Measurements from ENCODE around the gene YPEL1.
"Not testable (repeated sequence)": the region's sequence is repeated elsewhere in the genome, so short reads cannot be mapped to it uniquely, and the experiment has no call there.

Gene YPEL1

DNA sequence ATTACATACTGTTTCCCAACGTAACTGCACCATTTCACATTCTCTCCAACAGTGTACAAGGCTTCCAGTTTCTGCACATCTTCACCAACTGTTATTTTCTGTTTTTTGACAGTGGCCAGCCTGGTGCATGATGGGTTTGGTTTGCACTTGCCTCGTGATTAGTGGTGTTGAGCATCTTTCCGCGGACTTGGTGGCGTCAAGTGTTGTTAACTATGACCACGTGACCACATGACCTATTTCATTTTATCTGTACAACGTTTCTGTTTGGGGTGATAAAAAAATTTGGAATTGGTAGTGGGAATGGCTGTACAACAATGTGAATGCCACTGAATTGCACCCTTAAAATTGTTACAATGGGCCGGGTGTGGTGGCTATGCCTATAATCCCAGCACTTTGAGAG, 2.5 kb upstream of the YPEL1 start:
- Mint-ChIP-seq H3K4me3 (no peak overlapping the region), H3K36me3 (ENCODE audit: low read depth) (no peaks in the 10 kb centered on the region), H3K27me3 (peaks cover 11% of the 10 kb centered on the region), H3K4me1 (peaks cover 26% of the 10 kb centered on the region), H3K27ac (no peak overlapping the region), H3K9me3 (no peaks in the 10 kb centered on the region)
- ATAC-seq (no peak), DNase-seq (no peak)

DNA sequence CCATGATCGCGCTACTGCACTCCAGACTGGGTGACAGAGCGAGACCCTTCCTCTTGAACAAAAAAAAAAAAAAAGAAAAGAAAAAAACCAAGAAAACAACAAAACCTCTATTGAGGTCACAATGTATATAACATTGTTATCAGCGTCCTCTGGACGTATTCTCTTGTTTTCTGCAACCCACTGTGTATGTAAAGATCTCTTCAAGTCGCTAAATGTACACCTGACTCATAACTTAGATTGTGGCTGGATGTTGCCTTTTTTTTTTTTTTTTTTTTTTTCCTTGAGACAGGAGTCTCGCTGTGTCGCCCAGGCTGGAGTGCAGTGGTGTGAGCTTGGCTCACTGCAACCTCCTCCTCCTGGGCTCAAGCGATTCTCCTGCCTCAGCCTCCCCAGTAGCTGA, 1.4 kb upstream of the YPEL1 start:
- no peak overlapping the region for H3K4me3 Mint-ChIP-seq
- H3K27ac Mint-ChIP-seq = no peak overlapping the region
- peaks cover 26% of the 10 kb centered on the region for H3K4me1 Mint-ChIP-seq
- no peaks in the 10 kb centered on the region for H3K9me3 Mint-ChIP-seq
- DNase-seq (no peak), ATAC-seq (no peak)
- H3K27me3 Mint-ChIP-seq = peaks cover 11% of the 10 kb centered on the region
- H3K36me3 Mint-ChIP-seq (ENCODE audit: low read depth) = no peaks in the 10 kb centered on the region

DNA sequence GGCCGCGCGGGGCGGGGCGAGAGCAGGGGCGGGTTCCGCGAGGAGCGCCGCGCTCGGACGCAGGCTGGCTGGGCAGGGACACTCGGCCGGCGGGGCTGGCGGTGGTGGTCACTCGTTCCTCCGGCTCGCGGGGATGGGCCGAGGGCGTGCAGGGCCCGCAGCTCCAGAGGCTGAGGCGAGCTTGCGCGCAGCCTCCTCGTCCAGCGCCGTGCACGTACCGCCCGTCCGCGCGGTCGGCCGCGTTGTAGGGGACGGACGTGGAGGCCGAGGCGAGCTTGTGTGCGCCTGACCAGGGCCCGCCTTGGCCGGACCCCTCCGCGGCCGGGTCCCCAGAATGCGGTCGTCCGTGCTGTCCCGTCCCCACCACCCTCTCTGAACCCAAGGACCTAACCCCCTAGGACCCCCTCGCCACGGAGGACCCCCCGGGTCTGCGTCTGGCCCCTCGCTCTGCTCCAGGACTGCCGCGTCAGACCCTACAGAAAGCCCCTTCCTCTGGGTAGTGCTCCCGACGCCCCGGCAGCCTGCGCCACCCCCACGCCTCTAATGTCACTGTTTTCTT, 569 bp upstream of the YPEL1 start:
- no peak overlapping the region for H3K27ac Mint-ChIP-seq
- H3K9me3 Mint-ChIP-seq = no peaks in the 10 kb centered on the region
- H3K27me3 Mint-ChIP-seq = peaks cover 11% of the 10 kb centered on the region
- ATAC-seq (no peak), DNase-seq (no peak)
- peaks cover 26% of the 10 kb centered on the region for H3K4me1 Mint-ChIP-seq
- no peak overlapping the region for H3K4me3 Mint-ChIP-seq
- H3K36me3 Mint-ChIP-seq (ENCODE audit: low read depth) = no peaks in the 10 kb centered on the region

DNA sequence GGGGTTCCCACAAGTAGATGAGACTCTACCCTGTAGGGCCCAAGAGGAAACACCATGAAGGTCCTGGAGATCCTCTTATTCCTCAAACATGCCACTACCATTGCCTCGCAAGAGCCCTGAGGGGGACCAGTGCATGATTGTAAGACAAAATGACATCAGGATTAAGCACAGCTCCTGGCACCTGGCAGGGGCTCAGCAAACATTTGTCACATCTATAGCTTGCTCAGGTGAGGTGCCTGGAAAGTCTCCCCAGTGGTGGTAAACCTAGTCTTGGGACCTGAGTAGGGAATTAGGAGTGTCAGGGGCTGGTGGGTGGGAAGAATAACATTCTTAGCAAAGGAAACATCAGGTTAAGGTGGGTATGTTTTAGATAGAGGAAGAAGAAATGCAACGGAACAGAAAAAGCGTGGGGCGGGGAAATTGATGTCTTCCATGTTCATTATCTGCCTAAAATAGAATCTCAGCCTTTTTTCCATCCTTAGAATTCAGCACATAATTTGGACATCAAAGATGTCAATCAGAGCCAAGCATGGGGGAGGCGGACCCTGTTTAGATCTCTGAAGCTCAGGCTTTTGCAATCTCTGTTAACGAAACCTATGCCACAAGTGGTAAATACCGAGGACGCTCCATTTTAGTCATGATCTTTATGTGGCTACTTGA, 924 bp downstream of the YPEL1 start:
- peak overlapping the region; percentile 83 for H3K4me3 Mint-ChIP-seq
- H3K4me1 Mint-ChIP-seq = peaks cover 26% of the 10 kb centered on the region
- peak overlapping the region; percentile 81 for H3K27ac Mint-ChIP-seq
- DNase-seq = no peak
- peaks cover 11% of the 10 kb centered on the region for H3K27me3 Mint-ChIP-seq
- ATAC-seq = no peak
- no peaks in the 10 kb centered on the region for H3K9me3 Mint-ChIP-seq
- no peaks in the 10 kb centered on the region for H3K36me3 Mint-ChIP-seq (ENCODE audit: low read depth)

DNA sequence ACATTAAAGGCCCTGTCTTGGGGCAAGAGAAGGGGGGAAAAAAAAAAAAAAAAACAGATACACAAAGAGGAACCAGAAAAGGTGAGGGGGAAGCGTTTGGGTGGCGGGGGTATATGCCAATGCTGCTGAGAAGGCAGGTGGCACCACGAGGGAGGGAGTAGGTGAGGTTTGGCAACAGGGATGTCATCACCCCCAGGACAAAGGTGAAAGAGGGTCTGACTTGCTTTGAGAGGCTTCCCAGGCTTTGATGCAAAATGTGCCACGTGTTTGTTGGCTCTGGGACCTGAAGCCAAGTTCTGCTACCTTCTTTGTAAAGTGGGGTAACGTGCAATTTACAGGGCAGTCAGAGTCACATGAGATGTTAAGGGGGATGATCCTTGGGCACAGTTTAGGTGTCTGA, 4.1 kb downstream of the YPEL1 start:
- peak overlapping the region; percentile 59 for H3K27ac Mint-ChIP-seq
- no peak for ATAC-seq

DNA sequence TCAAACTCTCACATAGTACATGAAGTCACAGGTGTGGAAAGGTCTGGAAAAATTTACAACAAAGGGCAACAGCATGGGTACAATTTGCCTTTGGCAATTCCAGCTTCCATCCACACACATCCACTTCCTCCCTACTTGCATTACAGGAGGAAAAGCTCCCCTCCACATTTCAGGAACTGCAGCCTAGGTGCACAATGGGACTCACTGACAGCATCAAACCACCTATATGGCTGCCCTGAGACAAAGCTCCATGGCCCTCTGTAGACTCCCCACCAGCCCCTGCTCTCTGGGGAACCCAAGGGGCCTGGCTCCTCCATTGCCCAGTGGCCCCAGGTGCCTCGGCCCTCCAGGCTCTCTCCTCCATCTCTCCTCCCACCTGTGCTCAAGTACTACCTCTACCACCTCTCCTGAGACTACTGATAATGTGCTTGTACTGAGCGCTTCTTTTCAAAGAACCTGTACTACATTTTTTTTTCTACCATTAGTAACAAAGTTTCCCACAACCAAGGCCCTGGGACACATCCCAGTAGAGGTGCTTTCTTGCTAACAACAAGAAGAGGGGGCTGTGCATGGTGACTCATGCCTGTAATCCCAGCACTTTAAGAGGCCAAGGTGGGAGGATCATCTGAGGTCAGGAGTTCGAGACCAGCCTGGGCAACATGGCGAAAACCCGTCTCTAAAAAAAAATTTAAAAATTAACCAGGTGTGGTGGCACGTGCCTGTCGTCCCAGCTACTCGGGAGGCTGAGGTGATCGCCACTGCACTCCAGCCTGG, 4.9 kb downstream of the YPEL1 start:
- peaks cover 17% of the 10 kb centered on the region for H3K4me1 Mint-ChIP-seq
- no peak overlapping the region for H3K27ac Mint-ChIP-seq
- H3K27me3 Mint-ChIP-seq = peaks cover 7% of the 10 kb centered on the region
- no peak overlapping the region for H3K4me3 Mint-ChIP-seq
- DNase-seq = no peak
- no peaks in the 10 kb centered on the region for H3K36me3 Mint-ChIP-seq (ENCODE audit: low read depth)
- ATAC-seq = no peak
- H3K9me3 Mint-ChIP-seq = no peaks in the 10 kb centered on the region

More for the DNA sequence above, 4.1 kb downstream of the YPEL1 start:
- H3K4me3 Mint-ChIP-seq = no peak overlapping the region
- H3K27me3 Mint-ChIP-seq = peaks cover 7% of the 10 kb centered on the region
- no peak for DNase-seq
- H3K36me3 Mint-ChIP-seq (ENCODE audit: low read depth) = no peaks in the 10 kb centered on the region
- peaks cover 17% of the 10 kb centered on the region for H3K4me1 Mint-ChIP-seq
- H3K9me3 Mint-ChIP-seq = no peaks in the 10 kb centered on the region

DNA sequence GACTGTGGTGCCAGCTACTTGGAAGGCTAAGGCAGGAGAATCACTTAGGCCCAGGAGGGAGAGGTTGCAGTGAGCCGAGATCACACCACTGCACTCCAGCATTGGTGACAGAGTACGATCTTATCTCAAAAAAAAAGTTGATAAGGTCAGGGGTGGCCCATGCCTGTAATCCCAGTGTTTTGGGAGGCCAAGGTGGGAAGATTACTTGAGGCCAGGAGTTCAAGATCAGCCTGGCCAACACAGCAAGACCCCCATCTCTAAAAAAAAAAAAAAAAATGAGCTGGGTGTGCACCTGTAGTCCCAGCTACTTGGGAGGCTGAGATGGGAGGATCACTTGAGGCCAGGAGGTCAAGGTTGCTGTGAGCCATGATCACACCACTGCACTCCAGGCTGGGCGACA, 6.4 kb downstream of the YPEL1 start:
- H3K36me3 Mint-ChIP-seq (ENCODE audit: low read depth); ATAC-seq; H3K27ac Mint-ChIP-seq; H3K27me3 Mint-ChIP-seq; H3K4me1 Mint-ChIP-seq; DNase-seq; H3K4me3 Mint-ChIP-seq; H3K9me3 Mint-ChIP-seq: not testable (repeated sequence)

DNA sequence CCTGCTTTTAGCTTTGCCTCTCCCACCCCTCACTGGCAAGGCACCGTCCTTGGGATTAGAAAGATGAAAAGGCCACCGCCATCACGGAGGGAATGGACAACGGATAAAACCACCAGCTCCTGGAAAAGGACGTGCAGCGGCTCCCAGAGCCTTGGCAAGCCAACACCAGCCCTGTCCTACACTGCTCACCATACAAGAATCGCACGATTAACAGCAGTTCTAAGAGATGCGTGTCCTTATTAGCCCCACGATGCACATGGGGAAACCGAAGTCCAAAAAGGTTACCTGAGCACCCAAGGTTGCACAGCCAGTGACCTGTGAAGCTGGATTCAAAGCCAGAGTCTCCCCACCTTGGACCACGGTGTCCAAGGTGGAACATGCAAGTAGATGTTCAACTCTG, 7.3 kb downstream of the YPEL1 start:
- ATAC-seq (no peak), DNase-seq (no peak)
- H3K9me3 Mint-ChIP-seq = no peaks in the 10 kb centered on the region
- no peaks in the 10 kb centered on the region for H3K36me3 Mint-ChIP-seq (ENCODE audit: low read depth)
- no peaks in the 10 kb centered on the region for H3K27me3 Mint-ChIP-seq
- no peak overlapping the region for H3K27ac Mint-ChIP-seq
- peaks cover 3% of the 10 kb centered on the region for H3K4me1 Mint-ChIP-seq
- H3K4me3 Mint-ChIP-seq = no peak overlapping the region

DNA sequence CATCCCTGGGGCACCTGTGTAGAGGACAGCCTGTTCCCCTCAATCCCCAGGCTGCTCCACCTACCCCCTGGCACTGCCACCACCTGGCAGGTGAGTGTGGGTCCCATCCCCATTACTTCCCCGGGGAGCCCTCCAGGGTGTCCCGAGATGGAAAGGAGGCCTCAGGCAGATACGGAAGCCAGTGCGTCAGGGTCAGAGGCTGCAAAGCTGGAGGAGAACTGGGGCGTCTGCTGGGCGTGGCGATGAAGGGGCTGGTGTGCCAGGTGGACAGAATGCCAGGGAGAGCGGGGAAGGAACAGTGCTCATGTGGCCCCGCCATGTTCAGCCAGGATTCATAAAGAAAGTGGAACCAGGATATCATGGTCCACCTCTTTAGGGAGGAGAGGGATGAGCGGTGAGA, 7.8 kb downstream of the YPEL1 start:
- Mint-ChIP-seq H3K4me3 (no peak overlapping the region), H3K36me3 (ENCODE audit: low read depth) (no peaks in the 10 kb centered on the region), H3K27ac (no peak overlapping the region), H3K9me3 (no peaks in the 10 kb centered on the region), H3K27me3 (no peaks in the 10 kb centered on the region), H3K4me1 (peaks cover 3% of the 10 kb centered on the region)
- DNase-seq = no peak
- ATAC-seq = no peak

DNA sequence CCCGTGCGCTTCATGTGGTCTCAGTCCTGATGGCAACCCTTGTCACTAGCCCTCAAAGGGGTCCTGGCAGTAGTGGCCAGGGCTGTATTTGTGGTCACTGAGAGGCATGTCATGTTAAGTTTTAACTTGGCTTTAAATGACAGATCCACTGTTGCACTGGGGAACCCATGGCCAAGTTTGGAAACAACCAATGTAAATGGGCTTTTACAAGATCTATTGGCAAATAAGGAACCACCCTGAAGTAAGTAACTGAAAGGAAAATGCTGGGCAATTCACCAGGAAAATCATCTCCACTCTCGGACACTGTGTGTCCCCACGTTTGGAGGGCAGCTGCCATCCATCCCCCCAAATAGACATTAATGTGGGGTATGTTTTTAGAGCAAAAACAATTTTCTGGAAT, 8.4 kb downstream of the YPEL1 start:
- ATAC-seq (no peak), DNase-seq (no peak)
- Mint-ChIP-seq H3K4me3 (no peak overlapping the region), H3K9me3 (no peaks in the 10 kb centered on the region), H3K27ac (no peak overlapping the region), H3K27me3 (no peaks in the 10 kb centered on the region), H3K4me1 (peaks cover 3% of the 10 kb centered on the region), H3K36me3 (ENCODE audit: low read depth) (no peaks in the 10 kb centered on the region)

DNA sequence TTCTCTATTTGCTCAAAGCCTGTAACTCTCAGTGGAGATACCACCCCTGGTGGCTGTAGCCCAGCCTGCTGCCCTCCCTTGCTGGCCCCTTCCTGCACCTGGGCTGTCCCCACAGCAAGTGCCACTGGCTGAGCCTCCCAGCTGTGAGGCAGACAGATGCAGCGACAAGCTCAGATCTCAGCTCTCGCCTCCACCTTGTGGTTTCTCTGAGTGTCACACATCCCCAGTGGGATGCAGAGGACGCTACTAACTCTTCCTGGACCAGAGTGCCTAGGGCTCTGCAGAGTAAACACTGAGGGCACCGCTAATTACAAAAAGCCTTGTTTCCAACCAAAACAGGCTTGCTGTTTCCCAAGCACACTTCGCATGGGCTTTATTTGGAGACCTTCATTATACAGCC, 8.9 kb downstream of the YPEL1 start:
- ATAC-seq (peak; percentile 79), DNase-seq (peak; percentile 28)
- Mint-ChIP-seq H3K27me3 (no peaks in the 10 kb centered on the region), H3K36me3 (ENCODE audit: low read depth) (no peaks in the 10 kb centered on the region), H3K4me3 (no peak overlapping the region), H3K27ac (no peak overlapping the region), H3K9me3 (no peaks in the 10 kb centered on the region), H3K4me1 (peaks cover 3% of the 10 kb centered on the region)

DNA sequence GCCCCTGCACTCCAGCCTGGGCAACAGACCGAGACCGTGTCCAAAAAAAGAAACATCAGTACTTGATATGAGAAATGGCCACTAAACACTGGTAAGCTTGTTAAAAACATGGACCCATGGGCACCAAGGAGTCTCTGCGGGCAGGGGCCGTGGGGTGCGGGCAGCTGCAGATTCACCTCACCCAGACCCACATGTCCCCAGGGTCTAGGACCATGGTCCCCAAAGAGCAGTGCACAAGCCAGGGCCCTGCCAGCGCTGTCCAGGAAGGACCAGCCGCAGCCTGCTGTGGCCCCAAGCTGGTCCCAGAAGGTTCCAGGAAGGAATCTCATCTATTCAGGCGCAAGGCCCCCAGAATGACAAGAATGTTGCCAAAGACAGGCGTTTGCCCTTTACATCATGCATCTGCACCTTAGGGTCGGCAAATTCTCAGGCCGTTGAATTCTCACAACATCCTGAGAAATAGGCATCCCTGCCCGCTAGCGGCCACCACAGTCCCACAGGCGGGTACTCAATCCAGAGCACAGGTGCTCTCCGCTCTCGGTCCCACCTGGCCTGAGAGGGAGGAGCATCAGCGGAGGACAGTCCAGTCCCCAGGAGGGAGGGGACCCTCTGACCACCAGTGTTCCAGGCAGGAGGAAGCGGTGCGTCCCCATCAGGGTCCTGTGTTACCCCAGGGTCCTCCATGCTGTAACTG, 9.5 kb downstream of the YPEL1 start:
- Mint-ChIP-seq H3K36me3 (ENCODE audit: low read depth) (no peaks in the 10 kb centered on the region), H3K27ac (no peak overlapping the region), H3K4me1 (peaks cover 3% of the 10 kb centered on the region), H3K4me3 (no peak overlapping the region), H3K9me3 (no peaks in the 10 kb centered on the region), H3K27me3 (no peaks in the 10 kb centered on the region)
- DNase-seq (no peak), ATAC-seq (no peak)

DNA sequence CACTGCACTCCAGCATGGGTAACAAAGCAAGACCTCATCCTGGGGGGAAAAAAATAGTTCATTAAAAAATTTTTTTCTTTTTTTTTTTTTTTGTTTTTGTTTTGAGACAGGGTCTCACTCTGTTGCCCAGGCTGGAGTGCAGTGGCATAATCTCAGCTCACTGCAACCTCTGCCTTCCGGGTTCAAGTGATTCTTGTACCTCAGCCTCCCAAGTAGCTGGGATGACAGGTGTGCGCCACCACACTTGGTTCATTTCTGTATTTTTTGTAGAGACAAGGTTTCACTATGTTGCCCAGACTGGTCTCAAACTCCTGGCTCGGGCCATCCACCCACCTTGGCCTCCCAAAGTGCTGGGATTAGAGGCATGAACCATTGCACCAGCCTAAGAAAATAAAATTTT, 11.1 kb downstream of the YPEL1 start:
- H3K36me3 Mint-ChIP-seq (ENCODE audit: low read depth); ATAC-seq; DNase-seq; H3K27me3 Mint-ChIP-seq; H3K9me3 Mint-ChIP-seq; H3K27ac Mint-ChIP-seq; H3K4me3 Mint-ChIP-seq; H3K4me1 Mint-ChIP-seq: not testable (repeated sequence)

DNA sequence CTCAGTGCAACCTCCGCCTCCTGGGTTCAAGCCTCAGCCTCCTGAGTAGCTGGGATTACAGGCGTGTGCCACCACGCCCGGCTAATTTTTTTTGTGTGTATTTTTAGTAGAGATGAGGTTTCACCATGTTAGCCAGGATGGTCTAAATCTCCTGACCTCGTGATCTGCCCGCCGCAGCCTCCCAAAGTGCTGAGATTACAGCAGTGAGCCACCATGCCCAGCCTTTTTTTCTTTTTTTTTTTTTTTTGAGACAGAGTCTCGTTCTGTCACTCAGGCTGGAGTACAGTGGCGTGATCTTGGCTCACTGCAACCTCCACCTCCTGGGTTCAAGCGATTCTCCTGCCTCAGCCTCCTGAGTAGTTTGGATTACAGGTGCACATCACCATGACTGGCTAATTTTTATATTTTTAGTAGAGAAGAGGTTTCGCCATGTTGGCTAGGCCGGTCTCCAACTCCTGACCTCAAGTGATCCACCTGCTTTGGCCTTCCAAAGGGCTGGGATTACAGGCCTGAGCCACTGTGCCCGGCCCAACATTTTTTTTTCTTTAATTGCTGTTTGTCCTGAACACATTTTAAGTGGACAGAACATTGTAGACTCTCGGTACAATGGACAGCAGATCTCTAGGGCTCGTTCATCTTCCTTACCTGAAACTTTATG, 14.3 kb downstream of the YPEL1 start:
- H3K36me3 Mint-ChIP-seq (ENCODE audit: low read depth); DNase-seq; ATAC-seq; H3K27me3 Mint-ChIP-seq; H3K9me3 Mint-ChIP-seq; H3K4me1 Mint-ChIP-seq; H3K4me3 Mint-ChIP-seq; H3K27ac Mint-ChIP-seq: not testable (repeated sequence)
